ENCODE results near the gene ARAP1.

Gene ARAP1

GRCh38 chr11:72697814-72698213 lies 54.4 kb downstream of the ARAP1 start:
- Histone ChIP-seq H3K27me3 (ENCODE audit: insufficient read depth, low read length, poor library complexity, severe bottlenecking) (no peaks in the 10 kb centered on the region), H3K4me2 (ENCODE audit: low read depth, low read length, poor library complexity, severe bottlenecking) (no peak overlapping the region), H3K9me2 (replicated peaks; ENCODE audit: low read depth, low read length) (no peaks in the 10 kb centered on the region), H3K79me2 (ENCODE audit: insufficient read depth, low read length) (no peaks in the 10 kb centered on the region), H3F3A (ENCODE audit: low read depth) (no peaks in the 10 kb centered on the region), H3K4me3 (ENCODE audit: low read length, poor library complexity, severe bottlenecking) (no peak overlapping the region), H3K4me1 (ENCODE audit: insufficient read depth, low read length, poor library complexity, severe bottlenecking) (no peaks in the 10 kb centered on the region), H3K9me3 (ENCODE audit: insufficient read depth, low read depth, low read length) (no peaks in the 10 kb centered on the region), H2AFZ (ENCODE audit: low read length) (no peak overlapping the region), H3K36me3 (ENCODE audit: insufficient read depth, low read length) (peaks cover 88% of the 10 kb centered on the region; the same call in 1 of the 2 replicates), H3K9ac (ENCODE audit: low read depth, low read length, poor library complexity, severe bottlenecking) (no peak overlapping the region), H4K20me1 (ENCODE audit: insufficient read depth, low read length, poor library complexity, severe bottlenecking) (no peaks in the 10 kb centered on the region)
- TF ChIP-seq EZH2phosphoT487 (IDR thresholded peaks at IDR 0.05; ENCODE audit: borderline replicate concordance) (no peak), CTCF (conservative IDR thresholded peaks at IDR 0.05; ENCODE audit: low read length) (no peak)

GRCh38 chr11:72696866-72697700 lies 55.1 kb downstream of the ARAP1 start:
- Histone ChIP-seq H3K79me2 (ENCODE audit: insufficient read depth, low read length) (no peaks in the 10 kb centered on the region), H4K20me1 (ENCODE audit: insufficient read depth, low read length, poor library complexity, severe bottlenecking) (no peaks in the 10 kb centered on the region), H3K36me3 (ENCODE audit: insufficient read depth, low read length) (peaks cover 85% of the 10 kb centered on the region; the same call in 1 of the 2 replicates), H3F3A (ENCODE audit: low read depth) (no peaks in the 10 kb centered on the region), H3K4me2 (ENCODE audit: low read depth, low read length, poor library complexity, severe bottlenecking) (no peak overlapping the region), H3K9me2 (replicated peaks; ENCODE audit: low read depth, low read length) (no peaks in the 10 kb centered on the region), H3K9me3 (ENCODE audit: insufficient read depth, low read depth, low read length) (no peaks in the 10 kb centered on the region), H3K4me3 (ENCODE audit: low read length, poor library complexity, severe bottlenecking) (no peak overlapping the region), H2AFZ (ENCODE audit: low read length) (no peak overlapping the region), H3K4me1 (ENCODE audit: insufficient read depth, low read length, poor library complexity, severe bottlenecking) (no peaks in the 10 kb centered on the region), H3K27me3 (ENCODE audit: insufficient read depth, low read length, poor library complexity, severe bottlenecking) (no peaks in the 10 kb centered on the region), H3K9ac (ENCODE audit: low read depth, low read length, poor library complexity, severe bottlenecking) (no peak overlapping the region)
- TF ChIP-seq EZH2phosphoT487 (IDR thresholded peaks at IDR 0.05; ENCODE audit: borderline replicate concordance) = no peak
- TF ChIP-seq CTCF (conservative IDR thresholded peaks at IDR 0.05; ENCODE audit: low read length) = no peak

GRCh38 chr11:72695354-72695753 lies 56.9 kb downstream of the ARAP1 start:
- no peaks in the 10 kb centered on the region for H3K27me3 ChIP-seq (ENCODE audit: insufficient read depth, low read length, poor library complexity, severe bottlenecking)
- no peaks in the 10 kb centered on the region for H3K79me2 ChIP-seq (ENCODE audit: insufficient read depth, low read length)
- H4K20me1 ChIP-seq (ENCODE audit: insufficient read depth, low read length, poor library complexity, severe bottlenecking) = no peaks in the 10 kb centered on the region
- peaks cover 73% of the 10 kb centered on the region; the same call in 1 of the 2 replicates for H3K36me3 ChIP-seq (ENCODE audit: insufficient read depth, low read length)
- no peak overlapping the region for H3K4me2 ChIP-seq (ENCODE audit: low read depth, low read length, poor library complexity, severe bottlenecking)
- H3K9me2 ChIP-seq (replicated peaks; ENCODE audit: low read depth, low read length) = no peaks in the 10 kb centered on the region
- H3K4me3 ChIP-seq (ENCODE audit: low read length, poor library complexity, severe bottlenecking) = no peak overlapping the region
- no peaks in the 10 kb centered on the region for H3F3A ChIP-seq (ENCODE audit: low read depth)
- H3K9me3 ChIP-seq (ENCODE audit: insufficient read depth, low read depth, low read length) = no peaks in the 10 kb centered on the region
- no peak overlapping the region for H2AFZ ChIP-seq (ENCODE audit: low read length)
- no peak overlapping the region for H3K9ac ChIP-seq (ENCODE audit: low read depth, low read length, poor library complexity, severe bottlenecking)
- TF ChIP-seq CTCF (conservative IDR thresholded peaks at IDR 0.05; ENCODE audit: low read length) = no peak
- no peak for TF ChIP-seq EZH2phosphoT487 (IDR thresholded peaks at IDR 0.05; ENCODE audit: borderline replicate concordance)
- H3K4me1 ChIP-seq (ENCODE audit: insufficient read depth, low read length, poor library complexity, severe bottlenecking) = no peaks in the 10 kb centered on the region

All from Loucy (cell line).